Mucosa of stomach (tissue), 1 donor: ENCODE data around the gene FGF12.
"Not testable (repeated sequence)": the region's sequence is repeated elsewhere in the genome, so short reads cannot be mapped to it uniquely, and the experiment has no call there.

Experiments used
- H3K27me3 ChIP-seq: one replicate; pipeline ENCODE4 v1.7.0; 2013; ENCODE audit warnings: mild to moderate bottlenecking, low read length; ENCODE audit not compliant: control insufficient read depth, insufficient read depth
- H3K36me3 ChIP-seq: one replicate; pipeline ENCODE4 v1.7.0; 2013; ENCODE audit warnings: low read length; ENCODE audit not compliant: control insufficient read depth, insufficient read depth
- H3K4me1 ChIP-seq: one replicate; pipeline ENCODE4 v1.7.0; 2013; ENCODE audit warnings: mild to moderate bottlenecking, low read length; ENCODE audit not compliant: control insufficient read depth, insufficient read depth
- H3K4me3 ChIP-seq: one replicate; pipeline ENCODE4 v1.7.0; 2013; ENCODE audit warnings: low read length
- H3K9ac ChIP-seq: one replicate; pipeline ENCODE4 v1.7.0; 2013; ENCODE audit warnings: mild to moderate bottlenecking, low read length, moderate library complexity
- H3K9me3 ChIP-seq: one replicate; pipeline ENCODE4 v1.7.0; 2013; ENCODE audit warnings: mild to moderate bottlenecking, low read length, moderate library complexity; ENCODE audit not compliant: control insufficient read depth
- donor health status: Pancreatic carcinoma.

Gene FGF12

GRCh38 chr3:192727032-192727847 is at the start of gene FGF12:
Gene FGF12, minus strand, starts transcription at chr3:192727541.
- Histone ChIP-seq H3K4me3 (no peak within 1 kb of the TSS), H3K9ac (no peak within 1 kb of the TSS), H3K9me3 (no peaks in the 10 kb centered on the region), H3K4me1 (no peaks in the 10 kb centered on the region), H3K27me3 (no peaks in the 10 kb centered on the region), H3K36me3 (no peaks in the 10 kb centered on the region)

- H3K9ac ChIP-seq, H3K27me3 ChIP-seq, H3K4me1 ChIP-seq, H3K36me3 ChIP-seq, H3K9me3 ChIP-seq, H3K4me3 ChIP-seq: not testable (repeated sequence)
Measured at GRCh38 chr3:192774341-192774740, 47.0 kb upstream of the FGF12 start.

GRCh38 chr3:192772240-192772894 is 45.0 kb upstream of the FGF12 start:
- H3K27me3 ChIP-seq: no peaks in the 10 kb centered on the region
- H3K4me3 ChIP-seq: no peak overlapping the region

GRCh38 chr3:192758654-192759053 is 31.3 kb upstream of the FGF12 start:
- Histone ChIP-seq H3K36me3 (no peaks in the 10 kb centered on the region), H3K4me1 (no peaks in the 10 kb centered on the region), H3K9ac (no peak overlapping the region), H3K4me3 (no peak overlapping the region), H3K9me3 (no peaks in the 10 kb centered on the region), H3K27me3 (no peaks in the 10 kb centered on the region)

More at GRCh38 chr3:192772240-192772894, 45.0 kb upstream of the FGF12 start:
- H3K9ac ChIP-seq: no peak overlapping the region
- H3K4me1 ChIP-seq: no peaks in the 10 kb centered on the region
- H3K9me3 ChIP-seq: no peaks in the 10 kb centered on the region
- H3K36me3 ChIP-seq: no peaks in the 10 kb centered on the region

GRCh38 chr3:192751148-192751547 is 23.8 kb upstream of the FGF12 start:
- H3K27me3 ChIP-seq: no peaks in the 10 kb centered on the region
- no peak overlapping the region for H3K9ac ChIP-seq
- H3K36me3 ChIP-seq: no peaks in the 10 kb centered on the region
- H3K9me3 ChIP-seq: no peaks in the 10 kb centered on the region
- no peaks in the 10 kb centered on the region for H3K4me1 ChIP-seq
- H3K4me3 ChIP-seq: no peak overlapping the region

- Histone ChIP-seq H3K9ac (no peak overlapping the region), H3K4me1 (no peaks in the 10 kb centered on the region), H3K9me3 (no peaks in the 10 kb centered on the region), H3K4me3 (no peak overlapping the region), H3K27me3 (no peaks in the 10 kb centered on the region), H3K36me3 (no peaks in the 10 kb centered on the region)
Measured at GRCh38 chr3:192750201-192750600, 22.9 kb upstream of the FGF12 start.

- no peak overlapping the region for H3K9ac ChIP-seq
- no peaks in the 10 kb centered on the region for H3K4me1 ChIP-seq
- no peaks in the 10 kb centered on the region for H3K9me3 ChIP-seq
- H3K36me3 ChIP-seq: no peaks in the 10 kb centered on the region
- no peak overlapping the region for H3K4me3 ChIP-seq
- no peaks in the 10 kb centered on the region for H3K27me3 ChIP-seq
Measured at GRCh38 chr3:192747746-192748145, 20.4 kb upstream of the FGF12 start.

GRCh38 chr3:192747145-192747544 is 19.8 kb upstream of the FGF12 start:
- no peaks in the 10 kb centered on the region for H3K9me3 ChIP-seq
- H3K27me3 ChIP-seq: no peaks in the 10 kb centered on the region
- H3K36me3 ChIP-seq: no peaks in the 10 kb centered on the region
- H3K4me1 ChIP-seq: no peaks in the 10 kb centered on the region
- H3K4me3 ChIP-seq: no peak overlapping the region
- H3K9ac ChIP-seq: no peak overlapping the region

GRCh38 chr3:192745150-192745549 is 17.8 kb upstream of the FGF12 start:
- Histone ChIP-seq H3K4me3 (no peak overlapping the region), H3K4me1 (no peaks in the 10 kb centered on the region), H3K9ac (no peak overlapping the region)

GRCh38 chr3:192744604-192745003 is 17.3 kb upstream of the FGF12 start:
- not testable (repeated sequence) for H3K36me3 ChIP-seq, H3K9me3 ChIP-seq, H3K4me1 ChIP-seq, H3K4me3 ChIP-seq, H3K27me3 ChIP-seq, H3K9ac ChIP-seq

More at GRCh38 chr3:192745150-192745549, 17.8 kb upstream of the FGF12 start:
- H3K9me3 ChIP-seq: no peaks in the 10 kb centered on the region
- no peaks in the 10 kb centered on the region for H3K36me3 ChIP-seq
- no peaks in the 10 kb centered on the region for H3K27me3 ChIP-seq

GRCh38 chr3:192737506-192737905 is 10.2 kb upstream of the FGF12 start:
- no peak overlapping the region for H3K4me3 ChIP-seq
- no peaks in the 10 kb centered on the region for H3K9me3 ChIP-seq
- H3K27me3 ChIP-seq: no peaks in the 10 kb centered on the region
- H3K4me1 ChIP-seq: no peaks in the 10 kb centered on the region
- H3K9ac ChIP-seq: no peak overlapping the region
- H3K36me3 ChIP-seq: no peaks in the 10 kb centered on the region

GRCh38 chr3:192731233-192731632 is 3.9 kb upstream of the FGF12 start:
- H3K9ac ChIP-seq: no peak overlapping the region
- H3K4me1 ChIP-seq: no peaks in the 10 kb centered on the region
- no peak overlapping the region for H3K4me3 ChIP-seq
- no peaks in the 10 kb centered on the region for H3K9me3 ChIP-seq
- H3K36me3 ChIP-seq: no peaks in the 10 kb centered on the region
- H3K27me3 ChIP-seq: no peaks in the 10 kb centered on the region
